ENCODE data around the gene KCNK18. TPM values are rescaled to one million over a fixed set of nuclear protein-coding genes. Genes with fewer than 3 reads are reported as not detected.
A peak's percentile ranks its signal among the peaks of the same experiment; 100 is the strongest.

The KCNK18 gene
- total and polyA plus RNA-seq, 2 of the 8 experiments (the other 6 are each of a cell fraction or from before 2014, with no cell fraction given): not detected

DNA sequence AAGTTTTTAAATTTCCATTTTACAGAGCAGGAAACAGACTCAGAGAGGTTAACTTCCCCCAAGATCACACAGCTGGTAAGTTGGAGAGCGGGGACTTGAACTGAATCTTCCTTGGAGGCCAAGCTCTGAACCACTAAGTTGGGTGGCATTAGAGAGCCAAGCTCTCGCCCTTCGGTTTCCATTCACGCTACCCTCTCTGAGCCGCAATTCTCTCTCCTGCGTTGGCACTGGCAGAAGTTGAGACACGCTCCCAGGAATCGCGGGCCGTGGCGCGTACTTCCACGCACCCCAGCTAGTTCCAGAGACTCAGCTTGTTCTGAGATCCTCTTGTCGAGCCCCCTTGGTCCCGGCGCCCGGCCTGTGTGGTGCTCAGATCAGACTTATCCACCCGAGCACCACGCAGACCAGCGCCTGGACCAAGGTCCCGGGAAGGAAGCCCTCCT lies 29.9 kb upstream of the KCNK18 start:
- Histone ChIP-seq H2BK120ac (replicated peaks; ENCODE audit: low read depth, low read length) (no peak overlapping the region), H2BK15ac (ENCODE audit: low read length) (peak overlapping the region; percentile 49; the same call in 1 of the 2 replicates), H3K4ac (replicated peaks; ENCODE audit: insufficient read length, low read depth, low read length) (no peak overlapping the region), H2AFZ (ENCODE audit: low read length) (no peak overlapping the region), H4K20me1 (replicated peaks in 1 of 2; ENCODE audit: control insufficient read depth in 1 of 2, insufficient read depth in 2 of 2, low read length in 2 of 2) (peaks cover 17 to 21% of the 10 kb centered on the region in 2 experiments), H3K56ac (replicated peaks; ENCODE audit: insufficient read length, low read depth, low read length) (no peak overlapping the region), H4K8ac (ENCODE audit: extremely low read depth, insufficient read depth, low read length) (no peak overlapping the region), H3K27me3 (replicated peaks in 1 of 4; ENCODE audit: control insufficient read depth in 3 of 4, extremely low read depth in 1 of 4, insufficient read depth in 3 of 4, low read length in 3 of 4) (peaks cover 78 to 98% (median 95%) of the 10 kb centered on the region in 4 experiments), H3K9ac (replicated peaks in 1 of 4; ENCODE audit: extremely low read depth in 1 of 4, low read depth in 3 of 4, low read length in 3 of 4) (no peak overlapping the region), H3K4me3 (ENCODE audit: extremely low read depth in 1 of 4, insufficient read depth in 2 of 4, low read depth in 3 of 4, low read length in 4 of 4) (peak overlapping the region in 3 of 4 experiments; percentile 24 to 69 (median 37); a peak in 5 of 8 replicates), H2AK5ac (ENCODE audit: low read depth, low read length) (peak overlapping the region; percentile 65), H3K36me3 (ENCODE audit: control insufficient read depth in 2 of 4, insufficient read depth in 4 of 4, low read length in 3 of 4) (0 out of 8 replicates have a peak, but pooled peaks cover 0 to 3% (median 0%) of the 10 kb centered on the region in 4 experiments), H4K5ac (ENCODE audit: insufficient read length, low read depth, low read length) (no peak overlapping the region), H3K18ac (ENCODE audit: extremely low read depth, low read length) (0 out of 2 replicates have a peak overlapping the region, but pooled peaks have one; percentile 64), H3K23ac (ENCODE audit: insufficient read length) (no peak overlapping the region), H3K14ac (ENCODE audit: insufficient read length) (no peak overlapping the region), H2BK12ac (ENCODE audit: low read depth, low read length) (peak overlapping the region; percentile 97; the same call in 1 of the 2 replicates), H3K4me1 (replicated peaks in 1 of 4; ENCODE audit: control insufficient read depth in 3 of 4, insufficient read depth in 4 of 4, low read length in 3 of 4) (peaks cover 3 to 24% (median 7%) of the 10 kb centered on the region in 4 experiments), H3K79me1 (ENCODE audit: low read depth, low read length) (no peaks in the 10 kb centered on the region), H3K9me3 (ENCODE audit: insufficient read depth in 2 of 2, low read depth in 1 of 2, low read length in 1 of 2) (no peaks in the 10 kb centered on the region), H4K91ac (replicated peaks; ENCODE audit: insufficient read length, low read length) (no peak overlapping the region), H2BK20ac (ENCODE audit: low read length) (no peak overlapping the region), H3K27ac (ENCODE audit: low read depth, low read length) (no peak overlapping the region), H2BK5ac (ENCODE audit: low read depth, low read length) (no peak overlapping the region), H3K79me2 (ENCODE audit: control insufficient read depth in 1 of 2, insufficient read depth in 2 of 2, low read length in 2 of 2) (no peaks in the 10 kb centered on the region), H3K23me2 (ENCODE audit: low read depth, low read length) (peaks cover 8% of the 10 kb centered on the region), H3K4me2 (ENCODE audit: insufficient read depth in 1 of 2, low read depth in 2 of 2, low read length in 2 of 2) (peak overlapping the region; percentile 60 to 94)
- TF ChIP-seq CREB1 (IDR thresholded peaks at IDR 0.05) (no peak), EZH2 (IDR thresholded peaks at IDR 0.05; ENCODE audit: low read depth, low read length, severe bottlenecking) (peak; percentile 89), RNF2 (IDR thresholded peaks at IDR 0.05; ENCODE audit: borderline replicate concordance, low read depth, low read length, missing control alignments, poor library complexity, severe bottlenecking) (no peak)
- FAIRE-seq (no peak), DNase-seq (ENCODE audit: low read depth in 1 of 2, low spot score in 2 of 2) (no peak)
- WGBS, 2 experiments (ENCODE audit: extremely low coverage in 1 of 2, insufficient coverage in 1 of 2, insufficient read length in 1 of 2, insufficient replicate concordance in 2 of 2, low coverage in 1 of 2, low lambda C conversion rate in 2 of 2, missing lambda C conversion rate in 1 of 2): 21% methylated on average over 21 of the region's 21 CpGs; no CpG with 5 or more reads in 1 of the 2 experiments
- ChIA-PET POLR2A (ENCODE audit: partially characterized antibody) (interaction anchor here (0.8 to 4.6 kb wide), 2 partner anchors 28 to 31 kb away, joined by 3 to 24 read pairs; partner anchors contain the start of gene VAX1), CTCF (ENCODE audit: partially characterized antibody) (interaction anchor here (0.5 to 15.5 kb wide), 45 partner anchors 9 to 1277 kb away, joined by 3 to 531 read pairs (median 4); partner anchors contain the start of genes ENO4, KCNK18, SHTN1 and VAX1)

Data from H1 (cell line).